GM19240 (cell line): ENCODE data around the gene SAT2.
"Not testable (repeated sequence)": the region's sequence is repeated elsewhere in the genome, so short reads cannot be mapped to it uniquely, and the experiment has no call there.

ENCODE experiments used
- DNase-seq: peaks from one replicate; pipeline ENCODE4 v3.0.0; 2011; ENCODE audit warnings: low spot score; ENCODE audit not compliant: insufficient read length

The SAT2 gene

DNA sequence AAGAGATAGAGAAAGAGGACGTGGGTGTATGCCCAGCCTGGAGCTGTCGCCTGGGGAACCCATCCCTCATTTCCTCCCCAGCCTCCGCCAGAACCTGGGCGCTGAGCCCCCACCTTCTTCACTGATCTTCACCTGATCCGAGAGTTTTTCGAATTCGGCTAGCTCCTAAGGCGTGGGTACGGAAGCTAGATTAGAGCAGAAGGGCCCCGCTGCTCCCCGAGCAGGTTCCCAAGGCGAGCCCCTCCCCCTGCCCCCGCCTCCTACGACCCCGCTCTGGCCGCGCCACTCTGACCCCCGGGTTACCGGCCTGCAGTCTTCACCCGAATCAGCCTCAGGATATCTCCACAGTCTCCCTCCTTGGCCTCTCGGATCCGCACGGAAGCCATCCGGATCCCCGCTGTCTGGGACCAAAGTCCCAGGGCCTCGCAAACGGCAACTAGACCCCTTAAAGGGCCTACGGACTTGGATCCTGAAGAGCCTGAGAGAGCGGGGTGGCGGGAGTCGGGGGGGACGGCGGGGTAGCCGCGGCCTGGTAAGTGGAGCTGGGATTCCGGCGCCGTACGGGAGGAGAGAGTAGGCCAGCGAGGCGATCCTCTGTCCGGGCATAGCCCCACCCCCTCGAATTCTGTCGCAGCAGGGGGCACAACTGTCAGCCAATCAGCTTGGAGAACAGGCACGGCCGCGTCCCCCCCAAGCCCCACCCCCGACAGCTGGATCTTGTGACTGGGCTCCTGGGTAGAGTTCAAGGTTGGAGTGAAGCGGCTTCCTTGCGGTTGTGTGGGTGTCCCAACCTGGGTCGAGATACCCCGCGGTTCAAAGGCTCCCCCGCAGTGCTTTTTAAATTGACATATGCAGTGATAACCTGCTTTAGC is at the start of gene SAT2:
TSS of gene SAT2 (minus strand) at position 572 of the 872 bp plus-strand sequence. CDS start at position 386, 186 bp downstream.
- DNase-seq = peak; percentile 94

DNA sequence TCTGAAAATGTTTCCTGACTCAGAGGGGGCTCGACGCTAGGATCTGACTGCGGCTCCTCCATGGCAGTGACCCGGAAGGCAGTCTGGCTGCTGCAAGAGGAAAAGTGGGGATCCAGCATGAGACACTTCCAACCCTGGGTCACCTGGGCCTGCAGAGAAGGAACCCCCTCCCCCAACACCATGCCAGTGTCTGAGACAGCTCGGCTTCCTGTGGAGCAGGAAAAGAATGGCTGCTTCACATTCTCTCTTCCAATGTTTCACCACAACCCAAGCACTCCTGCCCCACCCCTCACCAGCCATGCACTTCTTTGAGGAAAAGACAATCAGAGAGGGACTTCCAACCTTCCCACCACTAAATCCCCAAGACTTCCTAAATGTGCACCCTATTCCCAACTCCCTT is 48.9 kb upstream of the SAT2 start:
- DNase-seq = no peak

DNA sequence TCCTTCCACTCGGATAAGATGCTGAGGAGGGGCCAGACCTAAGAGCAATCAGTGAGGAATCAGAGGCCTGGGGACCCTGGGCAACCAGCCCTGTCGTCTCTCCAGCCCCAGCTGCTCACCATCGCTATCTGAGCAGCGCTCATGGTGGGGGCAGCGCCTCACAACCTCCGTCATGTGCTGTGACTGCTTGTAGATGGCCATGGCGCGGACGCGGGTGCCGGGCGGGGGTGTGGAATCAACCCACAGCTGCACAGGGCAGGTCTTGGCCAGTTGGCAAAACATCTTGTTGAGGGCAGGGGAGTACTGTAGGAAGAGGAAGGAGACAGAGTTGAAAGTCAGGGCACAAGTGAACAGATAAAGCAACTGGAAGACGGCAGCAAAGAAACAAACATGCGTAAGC is 47.3 kb upstream of the SAT2 start:
- no peak for DNase-seq

DNA sequence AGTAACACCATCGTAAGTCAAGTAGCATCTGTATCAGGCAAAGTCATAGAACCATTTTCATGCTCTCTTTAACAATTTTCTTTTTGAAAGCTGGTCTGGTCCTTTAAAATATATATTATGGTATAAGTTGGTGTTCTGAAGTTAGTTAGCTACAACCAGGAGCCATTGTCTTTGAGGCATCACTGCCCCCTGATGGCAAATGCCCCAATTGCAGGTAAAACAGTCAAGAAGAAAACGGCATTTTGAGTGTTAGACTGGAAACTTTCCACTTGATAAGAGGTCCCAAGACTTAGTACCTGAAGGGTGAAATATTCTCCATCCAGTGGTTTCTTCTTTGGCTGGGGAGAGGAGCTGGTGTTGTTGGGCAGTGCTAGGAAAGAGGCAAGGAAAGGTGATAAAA is 45.6 kb upstream of the SAT2 start:
- no peak for DNase-seq

DNA sequence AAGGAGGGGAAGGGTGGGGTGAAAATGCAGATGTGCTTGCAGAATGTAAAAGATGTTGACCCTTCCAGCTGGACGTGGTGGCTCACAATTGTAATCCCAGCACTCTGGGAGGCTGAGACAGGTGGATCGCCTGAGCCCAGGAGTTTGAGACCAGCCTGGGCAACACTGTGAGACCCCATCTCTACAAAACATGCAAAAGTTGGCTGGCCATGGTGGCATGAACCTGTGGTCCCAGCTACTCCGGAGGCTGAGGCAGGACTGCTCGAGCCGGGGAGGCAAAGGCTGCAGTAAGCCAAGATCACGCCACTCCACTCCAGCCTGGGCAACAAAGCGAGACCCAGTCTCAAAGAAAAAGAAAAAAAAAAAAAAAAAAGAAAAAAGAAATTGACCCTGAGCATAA is 40.9 kb upstream of the SAT2 start:
- no peak for DNase-seq

DNA sequence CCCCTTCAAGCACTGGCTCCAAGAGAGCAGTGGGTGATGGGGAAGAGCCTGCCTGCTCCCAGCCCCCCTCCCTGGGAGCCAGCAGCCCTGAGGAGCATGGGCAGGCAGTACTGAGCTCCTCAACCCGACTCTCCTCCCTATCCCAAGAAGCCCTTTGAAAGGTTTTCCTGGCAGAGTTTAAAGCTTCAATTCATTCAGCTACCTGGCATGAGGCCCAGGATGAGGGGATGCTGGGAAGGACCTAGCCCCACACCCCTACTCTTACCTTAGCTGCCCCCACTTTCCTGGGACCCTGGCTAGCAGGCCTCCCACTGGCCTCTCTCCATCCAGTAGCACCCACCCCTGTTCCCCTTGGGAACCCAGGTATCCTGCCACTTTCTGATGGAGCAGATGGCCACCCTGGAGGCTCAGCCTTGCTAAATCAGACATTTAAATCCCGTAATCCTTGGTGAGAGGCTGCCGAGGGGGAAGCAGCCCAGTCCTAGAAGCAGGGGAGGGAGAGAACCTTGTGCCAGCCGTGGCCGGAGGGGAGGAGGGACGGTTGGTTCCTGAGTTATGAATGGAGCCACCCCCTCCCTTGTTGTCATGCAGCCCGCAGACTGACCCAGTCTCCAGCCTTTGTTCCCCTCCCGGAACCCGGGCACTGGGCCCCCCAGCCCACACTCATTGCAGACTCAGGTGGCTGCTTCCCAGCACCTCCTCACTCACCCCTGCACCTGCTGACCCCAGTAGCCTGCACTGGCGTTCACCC is 40.2 kb upstream of the SAT2 start:
- no peak for DNase-seq

DNA sequence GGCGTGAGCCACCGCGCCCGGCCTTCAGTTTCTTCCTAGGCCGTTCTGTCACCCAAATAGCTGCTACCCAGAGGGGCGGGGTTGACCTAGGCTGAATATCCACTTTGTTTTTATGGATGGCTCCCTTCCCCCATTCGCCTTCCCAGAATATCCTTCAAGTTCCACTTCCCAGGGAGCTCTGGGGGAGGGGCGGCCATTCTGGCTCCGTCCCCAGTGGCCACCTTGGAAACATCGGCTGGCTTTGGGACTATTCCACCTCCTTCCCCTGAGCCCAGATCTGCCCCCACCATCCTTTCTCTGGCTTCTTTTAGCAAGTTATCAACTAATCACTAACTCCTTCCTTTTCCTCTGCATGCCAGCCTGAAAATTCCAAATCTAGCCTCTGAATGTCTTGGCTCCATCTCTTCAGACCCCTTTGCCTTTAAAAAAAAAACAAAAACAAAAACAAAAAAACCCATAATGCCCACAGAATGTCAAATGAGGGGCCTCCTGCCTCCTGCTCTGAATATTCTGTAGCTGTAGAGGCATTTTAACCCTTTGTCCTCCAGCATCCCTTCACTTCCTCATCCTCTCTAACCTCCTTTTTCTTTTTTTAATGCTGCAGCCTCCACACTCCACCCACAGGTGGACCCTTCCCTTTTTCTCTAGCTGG is 29.5 kb upstream of the SAT2 start:
- DNase-seq = no peak

DNA sequence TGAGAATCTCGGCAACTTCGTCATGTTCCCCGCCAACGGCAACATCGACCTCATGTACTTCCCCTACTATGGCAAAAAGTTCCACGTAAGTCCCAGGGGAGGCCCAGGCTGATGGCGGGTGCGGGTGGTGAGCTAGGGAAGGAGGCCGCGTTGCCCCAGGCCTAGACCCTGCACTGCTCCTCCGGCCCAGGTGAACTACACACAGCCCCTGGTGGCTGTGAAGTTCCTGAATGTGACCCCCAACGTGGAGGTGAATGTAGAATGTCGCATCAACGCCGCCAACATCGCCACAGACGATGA is 27.9 kb upstream of the SAT2 start:
- DNase-seq = no peak

DNA sequence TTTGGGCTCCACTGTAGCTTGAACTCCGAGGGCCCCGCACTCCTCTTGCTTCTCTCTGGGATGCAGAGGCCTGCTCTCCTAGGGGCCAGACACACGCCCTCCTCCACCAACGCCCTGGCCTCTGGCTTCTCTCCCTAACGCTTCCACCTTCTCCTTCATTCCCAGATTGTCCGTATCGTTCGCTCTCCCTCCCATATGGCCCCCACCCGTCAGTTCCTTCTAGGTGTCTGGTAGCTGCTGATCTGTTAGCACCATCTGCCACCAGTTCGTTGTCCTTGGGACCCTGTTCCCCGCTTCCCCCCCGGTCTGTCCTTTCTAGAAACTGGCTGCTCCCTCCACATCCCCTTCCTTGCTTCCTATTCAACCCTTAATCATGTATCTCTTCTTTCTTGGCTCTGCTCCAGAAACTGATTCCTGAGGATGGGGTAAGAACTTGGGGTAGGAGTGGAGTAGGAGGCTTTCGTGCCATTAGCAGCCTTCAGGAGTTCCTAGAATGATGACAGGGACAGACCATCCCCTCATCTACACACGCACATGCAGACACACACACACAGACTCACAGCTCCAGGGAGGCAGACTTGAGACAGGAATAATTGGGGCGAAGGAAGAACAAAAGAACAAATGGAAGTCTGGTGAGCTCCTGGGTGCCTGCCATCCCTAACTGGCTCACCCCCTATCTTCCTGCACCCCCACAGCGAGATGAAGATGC is 27.4 kb upstream of the SAT2 start:
- DNase-seq = no peak

DNA sequence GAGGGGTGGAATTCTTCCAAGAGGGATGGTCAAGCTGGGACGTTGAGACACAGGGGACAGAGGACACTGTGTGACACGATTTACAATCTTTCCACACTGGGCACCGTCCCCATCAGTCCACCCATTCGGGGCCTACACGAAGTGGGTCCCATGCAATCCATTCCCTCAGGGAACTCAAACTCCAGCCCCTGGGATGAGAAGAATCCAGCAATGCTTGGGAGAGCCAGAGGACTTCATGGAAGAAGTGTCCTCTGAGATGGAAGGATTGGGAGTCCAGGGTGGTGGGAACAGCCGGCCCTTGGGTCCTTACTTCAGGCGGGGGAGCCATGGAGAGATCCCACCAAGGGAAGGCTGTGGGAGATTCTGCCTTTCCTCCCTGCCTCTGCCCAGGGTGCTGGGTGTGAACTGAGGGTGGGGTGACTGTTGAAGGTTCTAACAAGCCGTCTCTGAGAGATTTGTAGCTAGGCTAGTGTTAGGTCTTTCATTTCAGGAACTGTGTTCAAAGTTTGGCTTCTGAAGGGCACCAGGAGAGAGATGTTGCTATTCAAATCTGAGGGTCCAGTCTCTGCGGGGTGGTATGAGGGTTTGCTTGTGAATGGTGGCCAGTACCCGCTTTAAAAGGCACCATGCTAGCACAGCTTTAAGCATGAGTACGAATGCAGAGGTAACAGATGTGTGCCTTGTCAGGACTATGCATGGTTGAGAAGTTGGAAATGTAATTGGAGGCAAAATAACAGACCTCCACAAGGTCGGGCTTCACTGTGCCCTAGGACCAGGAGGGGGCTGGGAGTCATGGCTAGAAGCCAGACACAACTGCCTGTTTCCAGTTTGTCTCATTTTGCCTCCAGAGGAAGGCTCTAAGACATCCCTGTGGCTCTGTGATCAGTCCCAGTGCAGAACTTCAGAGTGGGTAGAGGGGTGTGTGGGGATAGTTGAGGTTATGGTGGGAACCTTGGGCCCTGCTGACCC is 25.1 kb upstream of the SAT2 start:
- no peak for DNase-seq

DNA sequence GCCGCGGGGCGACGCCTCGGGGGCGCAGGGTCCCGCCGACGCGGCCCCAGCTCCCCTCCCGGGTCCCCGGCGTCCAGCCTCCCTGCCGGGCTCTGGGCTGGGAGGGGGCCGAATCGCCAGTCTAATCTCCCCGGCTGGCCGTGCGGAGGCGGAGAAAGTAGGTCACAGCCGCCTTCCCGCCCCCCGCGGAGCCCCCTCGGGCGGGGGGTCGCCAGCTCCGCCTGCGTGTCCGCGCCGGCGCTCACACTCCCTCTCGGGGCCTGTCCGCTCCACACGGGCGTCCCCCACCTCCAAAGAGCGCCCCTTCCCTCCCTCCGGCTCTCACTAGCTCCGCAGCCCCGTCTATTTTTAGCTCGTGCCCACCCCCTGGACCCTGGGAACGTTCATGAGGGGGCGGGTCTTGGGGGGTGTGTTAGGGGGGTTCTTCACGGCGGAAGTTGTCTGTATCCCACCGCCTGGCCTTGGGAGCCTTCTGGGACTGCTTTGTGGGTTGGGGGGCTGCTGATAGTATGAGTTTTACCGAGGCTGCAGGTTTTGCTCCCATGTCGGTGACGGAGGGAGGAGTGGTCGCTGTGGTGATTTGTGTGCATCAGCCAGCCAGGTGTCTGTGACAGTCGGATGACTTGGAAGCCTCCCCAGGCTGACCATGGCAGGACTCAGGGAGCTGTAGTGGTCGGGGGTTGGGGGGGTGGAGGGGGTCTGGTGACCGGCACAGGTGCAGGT is 24.2 kb upstream of the SAT2 start:
- no peak for DNase-seq

DNA sequence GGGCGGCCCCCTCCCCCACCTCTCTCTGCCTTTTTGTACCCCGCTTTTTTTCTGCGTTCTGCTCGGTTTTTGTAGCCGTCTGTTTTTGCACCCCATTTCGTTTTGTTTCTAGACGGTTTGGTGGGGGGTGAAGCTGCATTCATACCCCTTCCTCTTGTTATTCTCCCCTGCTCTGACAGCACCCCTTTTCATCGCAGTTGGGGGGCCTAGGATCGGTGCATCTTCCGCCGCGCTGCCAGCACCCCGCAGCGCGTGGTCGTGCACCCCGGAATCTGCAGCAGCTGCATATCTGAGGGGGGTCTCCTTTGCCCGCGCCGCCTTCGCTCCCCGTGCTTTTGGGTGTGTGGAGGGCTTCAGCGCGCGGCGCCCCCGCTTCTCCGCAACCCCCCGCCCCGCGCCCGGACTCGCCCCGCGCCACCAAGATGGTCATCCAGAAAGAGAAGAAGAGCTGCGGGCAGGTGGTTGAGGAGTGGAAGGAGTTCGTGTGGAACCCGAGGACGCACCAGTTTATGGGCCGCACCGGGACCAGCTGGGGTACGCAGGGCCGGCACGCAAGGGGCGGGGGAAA is 23.6 kb upstream of the SAT2 start:
- no peak for DNase-seq

DNA sequence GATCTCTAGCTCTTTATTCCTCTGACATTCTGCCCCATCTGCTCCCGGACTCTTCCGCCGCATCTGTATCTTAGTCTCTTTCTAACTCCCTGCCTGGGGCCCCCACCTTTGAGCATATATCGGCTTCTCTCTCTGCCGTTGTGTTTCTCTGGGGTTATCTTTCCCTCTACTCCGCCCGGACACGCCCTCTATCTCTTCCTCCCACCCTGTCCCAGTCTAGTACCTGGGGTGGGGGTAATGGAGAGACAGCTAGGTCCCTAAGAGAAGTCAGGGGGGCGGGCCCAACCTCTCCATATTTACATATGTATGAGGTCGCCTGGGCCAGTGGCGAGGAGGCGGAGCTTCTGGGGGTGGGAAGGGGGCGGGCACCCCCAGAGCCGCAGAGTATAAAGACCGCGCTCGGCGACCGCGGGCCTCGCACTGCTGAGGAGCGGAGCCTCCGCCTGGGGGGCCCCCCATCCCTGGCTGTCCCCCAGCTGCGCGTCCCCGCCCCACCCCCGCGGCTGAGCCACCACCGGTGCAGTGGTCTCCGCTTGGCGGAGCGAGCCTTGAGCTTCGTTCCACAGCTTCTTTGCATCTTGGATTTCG is 23.0 kb upstream of the SAT2 start, which contains the start of gene ATP1B2:
TSS of gene ATP1B2 (plus strand) at position 418 of the 588 bp plus-strand sequence. CDS start 593 bp downstream, outside the sequence.
- peak; percentile 41 for DNase-seq

DNA sequence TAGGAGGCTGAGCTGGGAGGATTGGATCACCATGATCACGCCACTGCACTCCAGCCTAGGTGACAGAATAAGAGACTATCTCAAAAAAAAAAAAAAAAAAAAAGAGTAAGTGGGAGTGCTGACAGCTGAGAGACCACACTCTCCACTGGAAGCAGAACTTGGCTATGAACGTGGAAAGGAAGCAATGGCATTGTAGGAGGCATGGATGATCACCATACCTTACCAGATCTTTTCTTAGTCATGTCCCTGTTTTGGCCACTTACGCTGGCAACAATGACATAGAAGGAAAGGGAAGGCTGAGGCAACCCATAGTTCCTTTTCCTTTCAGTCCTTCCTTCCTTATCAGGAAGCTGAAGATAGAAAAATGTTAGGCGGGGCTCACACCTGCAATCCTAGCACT is 19.4 kb upstream of the SAT2 start:
- DNase-seq = no peak

DNA sequence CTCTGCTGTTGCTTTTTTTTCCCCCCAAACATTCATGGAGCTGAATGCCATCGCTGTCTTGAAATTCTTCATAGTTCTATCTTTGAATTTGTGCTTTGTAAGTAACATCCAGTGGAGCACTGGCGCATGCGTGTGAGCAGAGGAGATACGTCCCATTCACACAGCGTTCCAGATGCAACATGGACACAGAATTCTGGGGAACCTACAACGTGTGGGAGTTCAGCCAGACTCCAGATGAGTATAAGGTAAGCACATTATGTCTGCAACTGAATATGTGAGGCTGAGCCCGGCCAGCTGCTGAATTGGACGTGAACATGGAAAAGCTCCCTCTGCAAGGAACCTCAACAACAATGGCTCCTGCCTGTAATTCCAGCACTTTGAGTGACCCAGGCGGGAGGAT is 18.8 kb upstream of the SAT2 start:
- no peak for DNase-seq

DNA sequence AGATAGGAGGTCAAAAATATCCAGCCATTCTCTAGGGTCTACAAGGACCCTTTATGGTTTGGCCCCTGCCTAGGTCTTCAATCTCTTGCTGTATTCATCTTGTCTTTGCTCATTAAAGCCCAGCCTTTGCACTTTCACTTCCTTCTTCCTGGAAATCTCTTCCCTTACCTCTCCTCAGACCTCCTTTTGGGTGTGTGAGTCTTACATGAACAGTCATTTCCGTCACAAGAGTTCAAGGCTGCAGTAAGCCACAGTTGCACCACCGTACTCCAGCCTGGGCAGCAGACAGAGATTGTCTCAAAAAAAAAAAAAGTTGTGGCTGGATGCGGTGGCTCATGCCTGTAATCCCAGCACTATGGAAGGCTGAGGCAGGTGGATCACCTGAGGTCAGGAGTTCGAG is 17.2 kb upstream of the SAT2 start:
- DNase-seq = no peak

DNA sequence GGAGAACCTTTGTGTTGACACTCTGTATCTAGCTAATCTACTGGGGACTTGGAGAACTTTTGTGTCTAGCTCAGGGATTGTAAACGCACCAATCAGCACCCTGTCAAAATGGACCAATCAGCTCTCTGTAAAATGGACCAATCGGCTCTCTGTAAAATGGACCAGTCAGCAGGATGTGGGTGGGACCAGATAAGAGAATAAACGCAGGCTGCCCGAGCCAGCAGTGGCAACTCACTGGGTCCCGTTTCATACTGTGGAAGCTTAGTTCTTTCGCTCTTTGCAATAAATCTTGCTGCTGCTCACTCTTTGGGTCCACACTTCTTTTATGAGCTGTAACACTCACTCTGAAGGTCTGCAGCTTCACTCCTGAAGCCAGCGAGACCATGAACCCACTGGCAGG is 14.0 kb upstream of the SAT2 start:
- DNase-seq = not testable (repeated sequence)

DNA sequence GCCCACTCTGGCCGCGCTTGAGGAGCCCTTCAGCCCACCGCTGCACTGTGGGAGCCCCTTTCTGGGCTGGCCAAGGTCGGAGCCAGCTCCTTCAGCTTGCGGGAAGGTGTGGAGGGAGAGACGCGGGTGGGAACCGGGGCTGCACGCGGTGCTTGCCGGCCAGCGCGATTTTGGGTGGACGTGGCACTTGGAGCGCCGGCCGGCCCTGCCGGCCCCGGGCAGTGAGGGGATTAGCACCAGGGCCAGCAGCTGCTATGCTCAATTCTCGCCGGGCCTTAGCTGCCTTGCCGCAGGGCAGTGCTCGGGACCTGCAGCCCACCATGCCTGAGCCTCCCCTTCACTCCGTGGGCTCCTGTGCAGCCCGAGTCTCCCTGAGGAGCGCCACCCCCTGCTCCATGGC is 13.2 kb upstream of the SAT2 start:
- no peak for DNase-seq

DNA sequence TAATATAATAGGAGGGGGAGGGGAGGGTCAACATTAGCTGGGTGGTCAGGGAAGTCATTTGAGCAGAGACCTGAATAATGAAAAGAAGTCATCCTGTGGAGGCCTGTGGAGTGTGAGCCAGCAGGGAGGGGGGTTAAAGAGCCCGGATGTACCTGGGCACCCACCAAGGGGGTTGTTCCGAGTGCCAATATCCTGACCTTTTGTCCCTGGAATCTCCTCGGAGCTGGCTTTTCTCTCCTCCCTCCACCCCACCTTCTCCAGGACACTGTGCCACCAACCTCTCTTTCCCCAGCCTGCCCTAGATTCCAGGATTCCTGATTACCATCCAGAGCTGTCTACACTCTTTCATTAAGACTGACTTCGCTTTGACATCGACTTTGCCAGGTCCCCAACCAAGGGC is 8.5 kb upstream of the SAT2 start:
- no peak for DNase-seq
